NCI-H82 (cell line): ENCODE data around the gene TIMM21.

Experiments
- DNase-seq: peaks from one replicate; lab custom pipeline; 2025; lab: John Stamatoyannopoulos, UW

TIMM21 gene

GRCh38 chr18:74148543-74149070, 284 bp downstream of the TIMM21 start:
- DNase-seq = no peak

- no peak for DNase-seq
Measured at GRCh38 chr18:74149878-74150277, 1.6 kb downstream of the TIMM21 start.

GRCh38 chr18:74152270-74152669, 3.9 kb downstream of the TIMM21 start:
- no peak for DNase-seq

- DNase-seq = no peak
Measured at GRCh38 chr18:74152857-74153256, 4.5 kb downstream of the TIMM21 start.

- DNase-seq = no peak
Measured at GRCh38 chr18:74153377-74153776, 5.1 kb downstream of the TIMM21 start.

- no peak for DNase-seq
Measured at GRCh38 chr18:74153793-74154192, 5.5 kb downstream of the TIMM21 start.

GRCh38 chr18:74154716-74155115, 6.4 kb downstream of the TIMM21 start:
- DNase-seq = no peak

- DNase-seq = no peak
Measured at GRCh38 chr18:74155276-74155675, 7.0 kb downstream of the TIMM21 start.

- no peak for DNase-seq
Measured at GRCh38 chr18:74163019-74163660, 14.8 kb downstream of the TIMM21 start.

GRCh38 chr18:74166386-74166785, 18.1 kb downstream of the TIMM21 start:
- DNase-seq = no peak

- DNase-seq = no peak
Measured at GRCh38 chr18:74171910-74172606, 23.7 kb downstream of the TIMM21 start.

- no peak for DNase-seq
Measured at GRCh38 chr18:74172697-74173433, 24.5 kb downstream of the TIMM21 start.

- no peak for DNase-seq
Measured at GRCh38 chr18:74173434-74173750, 25.1 kb downstream of the TIMM21 start.

- no peak for DNase-seq
Measured at GRCh38 chr18:74175658-74176057, 27.3 kb downstream of the TIMM21 start.

- no peak for DNase-seq
Measured at GRCh38 chr18:74178884-74179283, 30.6 kb downstream of the TIMM21 start.

GRCh38 chr18:74179623-74180199, 31.4 kb downstream of the TIMM21 start:
- peak; percentile 14 for DNase-seq

GRCh38 chr18:74182335-74182734, 34.0 kb downstream of the TIMM21 start:
- no peak for DNase-seq

GRCh38 chr18:74183130-74183529, 34.8 kb downstream of the TIMM21 start:
- DNase-seq = no peak

- no peak for DNase-seq
Measured at GRCh38 chr18:74184875-74185274, 36.6 kb downstream of the TIMM21 start.

GRCh38 chr18:74185860-74186259, 37.5 kb downstream of the TIMM21 start:
- DNase-seq = no peak

- no peak for DNase-seq
Measured at GRCh38 chr18:74186661-74187060, 38.3 kb downstream of the TIMM21 start.

GRCh38 chr18:74190086-74190485, 41.8 kb downstream of the TIMM21 start:
- DNase-seq = no peak

GRCh38 chr18:74191577-74191976, 43.3 kb downstream of the TIMM21 start:
- no peak for DNase-seq
